HG03460 (cell line): ENCODE measurements around the gene CCR3.

ENCODE experiments used
- ATAC-seq: cut with Tn5 transposase; IDR thresholded peaks from one replicate; pipeline ENCODE4 v1.9.1; 2021; ENCODE audit not compliant: unreplicated experiment

CCR3 gene

DNA sequence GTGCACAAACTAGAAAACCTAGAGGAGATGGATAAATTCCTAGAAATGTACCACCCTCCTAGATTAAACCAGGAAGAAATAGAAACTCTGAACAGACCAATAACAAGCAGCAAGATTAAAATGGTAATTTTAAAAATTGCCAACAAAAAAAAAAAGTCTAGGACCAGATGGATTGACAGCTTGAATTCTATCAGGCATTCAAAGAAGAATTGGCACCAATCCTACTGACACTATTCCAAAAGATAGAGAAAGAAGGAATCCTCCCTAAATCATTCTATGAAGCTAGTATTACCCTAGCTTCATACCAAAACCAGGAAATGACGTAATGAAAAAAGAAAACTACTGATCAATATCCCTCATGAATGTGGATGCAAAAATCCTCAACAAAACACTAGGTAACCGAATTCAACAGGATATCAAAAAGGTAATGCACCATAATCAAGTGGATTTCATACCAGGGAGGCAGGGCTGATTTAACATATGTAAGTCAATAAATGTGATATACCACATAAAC, 24.0 kb upstream of the CCR3 start:
- ATAC-seq: no peak

DNA sequence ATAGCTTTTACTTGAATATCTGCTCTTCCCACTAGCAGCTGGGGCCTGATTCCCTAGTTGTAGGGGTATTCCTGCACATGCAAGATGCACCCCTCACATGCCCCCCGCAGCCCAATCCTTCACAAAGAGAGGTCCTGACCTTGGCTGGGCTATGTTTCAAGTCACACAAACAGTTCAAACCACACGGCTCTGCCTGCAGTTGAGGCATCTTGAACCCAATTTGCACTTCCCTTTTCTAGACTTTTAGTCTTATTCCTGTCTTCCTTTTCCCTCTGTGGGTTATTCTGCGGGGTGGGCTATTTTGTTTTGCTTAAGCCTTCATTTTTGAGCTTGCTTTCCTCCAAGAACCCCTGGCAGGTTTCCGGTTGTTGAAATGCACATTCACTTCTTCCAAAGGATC, 20.9 kb upstream of the CCR3 start:
- ATAC-seq: no peak

DNA sequence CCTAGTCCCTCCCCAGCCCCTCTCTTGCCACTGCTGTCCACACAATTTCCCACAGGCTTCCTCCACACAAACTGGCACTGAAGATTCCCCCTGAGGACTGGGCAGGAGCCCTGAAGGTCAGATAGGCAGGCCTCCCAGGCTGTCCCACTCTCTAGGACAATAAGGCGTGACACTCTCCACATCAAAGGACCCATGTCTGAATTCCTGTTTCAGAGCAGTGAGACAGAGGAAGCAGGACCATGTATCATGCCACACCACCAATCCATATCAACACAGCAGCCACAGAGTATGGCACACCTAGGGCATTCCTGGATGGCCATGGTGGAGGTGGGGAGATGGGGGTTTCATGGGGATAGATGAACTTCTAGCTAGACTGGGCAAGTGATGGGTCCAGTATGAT, 20.3 kb upstream of the CCR3 start:
- ATAC-seq: no peak

DNA sequence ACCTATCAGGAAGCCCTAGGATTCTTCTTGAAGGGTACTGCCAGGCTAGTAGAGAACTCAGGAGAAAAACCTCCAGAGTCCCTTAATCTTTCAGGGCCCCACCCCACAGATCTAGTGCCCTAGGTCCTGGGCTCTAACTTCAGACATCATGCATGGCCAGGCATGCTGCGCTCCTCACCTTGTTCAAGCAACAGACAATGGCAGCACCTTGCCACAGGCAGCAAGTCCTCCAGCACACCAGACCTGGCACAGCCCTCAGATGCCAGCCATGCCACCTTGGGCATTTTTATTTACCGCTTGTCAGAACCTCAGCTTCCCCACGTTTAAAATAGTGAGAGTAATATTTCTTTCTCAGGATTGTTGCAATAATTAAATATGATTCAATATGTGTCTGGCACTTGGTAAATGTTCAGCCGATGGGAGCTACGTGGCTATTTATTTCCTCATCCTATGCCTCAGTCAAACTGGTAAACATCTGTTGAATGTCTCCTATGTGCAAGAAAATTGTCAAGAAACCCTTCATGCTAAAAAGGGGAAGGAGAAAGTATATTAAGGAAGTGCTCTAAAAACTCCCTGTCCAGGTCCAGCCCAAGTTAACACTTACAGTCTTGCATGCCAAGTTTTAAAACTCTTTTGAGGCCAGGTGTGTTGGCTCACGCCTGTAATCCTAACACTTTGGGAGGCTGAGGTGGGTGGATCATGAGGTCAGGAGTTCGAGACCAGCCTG, 19.7 kb upstream of the CCR3 start:
- no peak for ATAC-seq

DNA sequence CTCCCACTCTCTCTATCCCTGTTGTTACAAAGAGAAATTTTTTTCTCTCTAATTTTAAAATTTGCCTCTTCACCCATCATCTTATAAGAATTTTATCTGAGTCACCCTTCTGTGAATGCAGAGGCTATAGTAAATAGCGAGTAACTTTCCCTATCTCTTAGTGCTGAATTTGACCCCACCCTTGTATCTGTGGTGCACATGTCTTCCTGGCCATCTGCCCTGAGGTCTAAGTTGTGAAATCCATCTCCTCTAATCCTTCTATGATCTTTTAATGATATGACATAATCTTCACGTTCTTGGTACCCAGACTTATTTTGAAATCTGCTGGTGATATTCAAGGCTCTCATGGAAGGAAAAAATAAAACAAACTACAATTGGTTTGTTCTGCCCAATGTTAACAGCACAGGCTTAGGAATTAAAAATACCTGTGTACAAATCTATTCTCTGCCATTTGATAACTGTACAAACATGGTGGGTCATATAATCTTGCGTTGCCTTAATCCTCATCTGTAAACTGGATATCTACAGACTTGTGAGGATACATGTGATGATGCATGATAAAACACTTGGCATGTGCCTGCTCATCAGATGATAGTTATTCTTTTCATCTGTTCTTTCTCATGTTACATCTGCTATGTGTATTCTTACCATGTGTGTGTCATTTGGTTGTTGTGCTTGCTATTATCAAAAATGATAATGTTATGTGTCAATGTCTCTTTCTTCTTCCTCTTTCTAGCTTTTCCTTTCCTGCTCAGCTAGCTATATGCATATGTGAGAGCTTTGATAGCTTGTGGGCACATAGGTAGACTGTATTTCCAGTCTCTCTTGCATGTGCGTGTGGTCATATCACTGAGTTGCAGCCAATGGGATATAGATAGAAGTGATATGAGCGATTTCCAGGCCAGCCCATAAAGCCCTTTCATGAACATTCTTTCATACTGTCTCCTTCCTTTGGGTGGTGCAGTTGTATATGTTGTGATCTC, 13.7 kb upstream of the CCR3 start:
- ATAC-seq: no peak

DNA sequence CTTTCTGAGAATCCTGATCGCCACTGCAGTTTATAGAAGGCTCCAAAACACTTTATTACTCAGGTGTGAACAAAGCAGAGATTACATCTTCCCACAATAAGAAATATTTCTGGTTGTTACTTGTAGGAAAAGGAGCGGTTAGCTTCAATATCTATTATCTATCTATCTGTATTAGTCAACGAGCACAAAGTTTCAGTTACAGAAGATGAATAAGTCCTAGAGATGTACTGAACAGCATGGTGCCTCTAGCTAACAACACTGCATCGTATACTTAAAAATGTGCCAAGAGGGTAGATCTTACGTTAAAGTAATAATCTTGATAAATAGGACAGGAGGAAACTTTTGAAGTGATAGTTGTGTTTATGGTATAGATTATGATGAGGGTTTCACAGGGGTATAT, 10.9 kb upstream of the CCR3 start:
- ATAC-seq: no peak

DNA sequence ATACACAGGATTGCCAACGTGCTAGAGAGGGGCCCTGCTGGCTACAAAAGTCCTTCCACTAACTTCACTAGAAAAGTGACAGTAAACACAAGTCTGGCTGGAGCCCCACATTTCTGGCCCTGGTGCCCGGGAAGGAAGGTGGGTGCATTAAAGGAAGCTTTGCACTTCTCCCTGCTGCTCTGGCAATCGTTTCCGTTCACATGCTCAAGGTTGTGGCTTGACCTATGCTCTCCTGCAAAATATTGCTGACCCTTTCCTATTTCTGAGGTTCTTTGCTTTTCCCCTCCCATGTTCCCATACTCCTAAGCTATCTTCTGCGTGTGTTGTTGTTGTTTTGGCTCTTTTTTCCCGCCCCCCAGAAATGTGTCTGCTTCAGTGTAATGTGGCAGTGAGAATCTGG, 9.1 kb upstream of the CCR3 start:
- no peak for ATAC-seq

DNA sequence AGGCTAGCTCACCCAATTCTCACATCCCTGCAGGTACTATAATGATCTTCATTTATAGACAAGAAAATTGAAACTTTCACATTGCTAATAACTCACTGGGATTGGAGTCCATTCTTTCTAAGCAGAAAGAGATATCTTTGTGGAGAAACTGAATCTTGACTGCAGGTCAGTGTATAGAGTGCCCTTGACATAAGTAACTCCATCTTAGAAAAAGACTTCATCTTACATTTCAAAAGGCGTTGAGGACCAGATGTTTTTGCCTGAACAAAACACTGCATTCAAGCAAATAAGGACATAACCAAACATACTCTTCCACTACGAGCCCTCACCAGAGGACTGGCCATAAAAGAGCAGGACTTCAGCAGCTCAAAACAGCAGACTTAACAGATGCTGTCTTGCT, 6.8 kb upstream of the CCR3 start:
- no peak for ATAC-seq

DNA sequence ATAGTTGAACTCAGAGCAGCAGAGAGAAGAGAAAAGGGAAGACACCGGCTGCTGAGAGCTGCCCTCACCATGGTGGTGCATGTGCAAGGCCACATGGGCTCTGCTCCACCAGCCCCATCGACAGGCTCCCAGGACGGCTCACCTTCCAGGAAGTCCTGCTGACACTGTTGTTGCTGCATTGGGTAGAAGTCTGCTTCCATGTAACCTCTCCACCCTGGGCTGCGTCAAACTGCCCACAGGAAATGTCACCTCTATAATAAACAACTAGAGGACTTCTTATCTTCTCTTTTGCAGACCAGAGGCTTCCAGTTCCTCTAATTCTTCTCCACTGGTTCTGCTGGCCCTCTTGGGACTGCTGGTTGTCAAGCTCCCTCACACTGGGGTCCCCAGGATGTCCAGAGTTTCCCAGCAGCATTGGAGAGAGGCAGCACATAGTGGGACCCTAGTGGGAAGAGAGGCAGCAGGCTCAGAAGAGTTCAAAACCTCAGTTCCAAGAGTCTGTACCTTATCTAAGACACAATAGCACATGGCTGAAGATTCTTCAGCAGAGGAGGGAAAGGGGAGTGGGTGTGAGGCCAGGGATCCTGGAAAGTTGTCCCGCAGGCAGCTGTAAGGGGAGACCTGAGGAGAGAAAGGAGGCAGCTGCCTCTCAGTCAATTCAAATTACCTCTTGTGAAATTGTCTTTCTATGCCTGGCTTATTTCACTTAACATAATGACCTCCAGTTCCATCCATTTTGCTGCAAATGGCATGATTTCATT, 5.8 kb upstream of the CCR3 start:
- no peak for ATAC-seq

DNA sequence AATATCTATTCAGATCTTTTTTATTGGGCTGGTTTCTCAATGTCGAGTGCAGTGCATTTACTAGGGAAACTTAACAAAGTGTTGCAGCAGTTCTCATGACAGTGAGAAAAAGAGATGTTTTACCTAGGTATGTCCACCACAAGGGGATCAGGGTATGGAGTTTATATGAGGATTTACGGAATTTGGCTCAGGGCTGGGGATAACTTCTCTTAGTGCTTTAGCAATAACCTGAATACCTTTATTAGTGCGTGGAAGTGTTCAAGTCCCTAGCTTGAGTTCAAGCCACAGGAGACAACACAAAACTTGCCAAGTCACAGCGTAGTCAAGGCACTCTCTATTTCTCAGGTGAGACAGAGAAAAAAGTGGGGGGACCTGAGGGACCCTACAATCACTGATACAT, 3.9 kb upstream of the CCR3 start:
- ATAC-seq: no peak

DNA sequence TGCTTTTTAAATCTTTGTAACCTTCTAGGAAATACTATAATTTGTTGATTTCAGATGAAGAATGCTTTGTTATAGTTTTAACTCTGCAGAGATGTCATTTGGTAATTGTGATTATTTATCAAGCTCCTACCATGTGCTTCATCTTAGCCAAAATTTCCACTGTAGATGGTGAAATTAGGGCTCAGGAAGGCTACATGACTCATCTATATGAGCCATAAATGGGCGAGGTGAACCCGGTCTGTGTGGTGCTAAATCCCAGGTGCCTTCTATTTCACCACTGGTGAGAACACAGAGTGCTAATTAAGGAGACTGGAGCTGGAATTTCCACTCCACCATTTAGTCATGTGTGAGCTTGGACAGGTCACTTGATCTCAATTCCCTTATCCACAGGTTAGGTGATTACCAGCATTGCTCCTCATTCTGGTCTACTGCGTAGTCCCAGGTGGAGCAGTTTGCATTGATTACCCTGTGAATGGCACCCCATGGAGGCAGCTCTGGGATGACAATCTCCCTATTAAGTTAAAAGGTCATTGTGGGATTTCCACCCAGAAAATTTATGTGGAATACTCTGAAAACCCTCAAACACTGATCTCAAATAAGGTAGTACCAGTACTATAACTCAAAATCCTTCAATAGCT, 2.8 kb upstream of the CCR3 start:
- no peak for ATAC-seq

DNA sequence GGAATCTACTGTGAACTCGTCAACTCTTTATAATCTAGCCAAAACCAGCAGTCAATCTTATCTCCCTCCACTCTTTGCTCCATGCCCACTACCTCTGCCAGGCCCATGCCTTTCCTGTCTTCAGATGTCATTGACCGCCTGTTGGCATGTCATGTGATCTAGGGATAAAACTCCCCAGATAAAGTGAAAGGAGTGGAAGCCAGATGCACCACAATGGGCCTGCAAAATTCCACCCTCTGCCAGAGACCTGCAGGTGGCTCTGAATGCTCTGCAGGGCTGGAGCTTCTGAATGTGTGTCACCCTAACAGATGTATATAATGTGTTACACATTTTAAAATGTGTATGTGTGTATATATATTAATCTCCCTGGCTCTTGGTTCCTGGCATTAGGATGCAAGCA, 2.3 kb upstream of the CCR3 start:
- ATAC-seq: no peak

DNA sequence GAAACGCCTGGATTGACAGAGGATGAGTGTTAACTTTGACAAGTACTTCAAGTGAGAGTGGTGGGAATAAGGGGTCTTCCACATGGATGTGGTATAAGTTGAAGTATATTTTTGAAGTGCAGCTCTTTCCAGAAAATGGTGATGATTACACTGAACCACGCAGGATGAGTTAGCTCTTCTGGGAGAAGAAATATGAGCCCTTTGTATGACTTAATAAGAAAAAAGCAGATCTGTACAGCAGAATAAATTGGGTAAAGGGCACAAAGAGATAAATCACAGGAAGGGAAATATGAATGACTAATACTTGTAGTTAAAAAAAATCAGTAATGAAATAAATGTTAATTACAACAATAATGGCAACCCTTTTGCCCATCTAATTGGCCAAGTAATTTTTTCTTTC, 1.3 kb downstream of the CCR3 start:
- ATAC-seq: no peak

DNA sequence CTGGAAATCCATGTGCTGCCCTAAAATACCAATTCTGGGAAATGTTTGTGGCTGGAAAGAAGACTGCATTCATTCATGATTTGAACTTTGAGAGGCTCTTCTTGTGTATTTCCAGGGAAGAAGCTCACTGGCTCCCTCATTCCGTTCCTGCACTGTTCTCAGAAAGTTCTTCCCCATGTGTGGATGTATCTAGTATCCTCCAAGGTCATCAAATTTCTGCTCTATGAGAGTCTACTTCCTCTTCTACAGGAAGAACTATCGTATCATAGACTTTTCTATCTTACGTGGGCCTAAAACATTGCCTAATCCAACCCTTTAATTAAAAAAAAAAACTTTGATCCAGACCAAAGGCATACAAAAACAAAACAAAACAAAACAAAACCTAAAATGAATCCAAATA, 2.9 kb downstream of the CCR3 start:
- no peak for ATAC-seq

DNA sequence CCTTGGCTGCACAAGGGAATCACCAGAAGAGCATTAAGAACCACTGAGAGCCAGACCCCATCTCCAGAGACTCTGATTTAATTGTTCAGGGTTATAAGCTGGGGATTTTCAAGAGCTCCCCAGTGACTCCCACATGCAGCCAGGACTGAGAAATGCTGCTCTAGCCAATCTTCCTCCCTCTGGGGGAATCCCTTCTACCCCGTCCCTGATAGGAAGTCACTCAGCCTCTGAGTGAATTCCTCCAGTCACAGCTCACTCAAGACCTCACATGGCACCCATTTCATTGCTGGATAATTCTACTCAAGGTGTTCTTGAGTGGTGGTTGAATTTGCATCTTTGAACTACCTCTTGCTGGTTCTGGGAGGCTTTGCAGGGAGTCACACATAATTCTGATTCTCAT, 10.7 kb downstream of the CCR3 start:
- no peak for ATAC-seq

DNA sequence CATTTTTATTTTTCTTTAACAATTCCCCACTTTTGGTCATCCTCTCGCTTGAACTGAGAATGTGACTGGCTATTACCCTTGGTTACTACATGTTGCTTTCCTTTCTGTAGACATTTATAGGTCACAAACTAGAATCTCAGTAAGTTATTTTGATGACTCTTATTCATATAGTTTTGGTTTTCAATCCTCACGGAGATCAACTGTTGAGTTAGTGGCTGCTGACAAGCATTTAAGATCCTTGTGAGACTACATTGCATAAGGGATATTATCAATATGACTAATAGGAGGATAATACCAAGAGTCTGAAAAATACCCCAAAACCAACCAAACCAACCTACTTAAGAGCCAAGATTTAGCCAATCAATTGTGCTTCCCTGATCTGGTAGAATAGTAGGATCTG, 16.3 kb downstream of the CCR3 start:
- no peak for ATAC-seq

DNA sequence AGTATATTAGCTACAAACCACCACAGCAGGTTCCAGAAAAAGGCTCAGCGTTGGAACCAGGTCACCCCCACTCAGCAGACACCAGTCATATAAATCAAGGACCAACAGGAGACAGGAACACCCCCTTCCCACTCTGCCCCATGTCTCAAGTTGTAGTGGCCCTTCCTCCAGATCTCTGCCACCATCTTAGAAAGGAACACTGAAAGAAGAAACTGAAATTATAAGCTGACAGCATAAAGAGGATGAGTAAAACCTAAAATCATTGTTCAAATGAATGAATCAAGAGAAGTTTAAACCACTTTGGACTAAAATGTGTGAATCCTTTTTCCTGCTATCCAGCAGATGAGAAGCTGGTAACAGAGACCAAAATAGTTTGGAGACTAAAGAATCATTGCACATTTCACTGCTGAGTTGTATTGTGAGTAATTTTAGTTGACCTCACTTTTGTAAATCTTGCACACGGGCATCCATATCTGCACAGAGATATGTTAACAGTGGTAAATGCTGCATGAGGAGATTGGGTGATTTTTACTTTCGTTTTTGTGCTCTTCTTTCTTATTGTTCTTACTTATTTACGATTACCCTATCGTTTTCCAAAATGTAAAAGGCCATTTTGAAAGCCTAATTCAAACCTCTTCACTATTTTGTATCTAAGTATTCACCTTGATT, 19.8 kb downstream of the CCR3 start:
- ATAC-seq: no peak

DNA sequence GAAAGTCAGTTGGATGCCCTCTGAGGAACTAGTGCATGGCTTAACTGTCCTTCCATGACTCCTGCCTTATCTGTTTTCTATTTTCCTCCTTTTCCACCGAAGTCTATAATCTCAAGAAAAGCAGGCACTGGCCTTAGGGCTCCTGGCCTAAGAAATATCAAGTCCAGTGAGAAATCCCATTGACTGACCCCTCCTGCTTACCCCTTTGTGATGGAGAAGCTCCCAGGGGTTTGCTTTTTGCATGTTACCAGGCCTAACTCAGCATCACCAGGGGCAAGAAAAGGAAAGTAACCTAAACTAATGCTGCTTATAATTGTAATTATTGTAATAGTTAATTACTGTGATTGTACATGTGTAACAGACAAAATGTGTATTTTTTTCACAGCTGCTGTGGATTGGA, 21.7 kb downstream of the CCR3 start:
- ATAC-seq: no peak

DNA sequence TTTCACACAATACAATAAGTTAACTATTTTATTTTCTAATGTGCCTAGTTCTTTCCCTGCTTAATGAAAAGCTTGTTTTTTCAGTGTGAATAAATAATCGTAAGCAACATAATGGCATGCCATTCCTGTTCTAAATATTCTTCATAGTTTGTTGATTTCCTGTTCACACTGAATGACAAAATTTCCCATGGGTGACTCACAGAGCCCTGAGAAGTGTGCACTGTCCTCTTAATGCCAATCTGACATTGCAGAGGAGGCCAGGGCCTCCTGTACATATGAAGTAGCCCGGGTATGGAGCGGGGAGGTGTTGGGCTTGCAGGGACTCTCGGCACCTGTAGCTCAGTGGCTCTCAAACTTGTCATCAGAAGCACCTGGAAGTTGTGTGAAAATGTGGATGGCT, 24.3 kb downstream of the CCR3 start:
- ATAC-seq: no peak

DNA sequence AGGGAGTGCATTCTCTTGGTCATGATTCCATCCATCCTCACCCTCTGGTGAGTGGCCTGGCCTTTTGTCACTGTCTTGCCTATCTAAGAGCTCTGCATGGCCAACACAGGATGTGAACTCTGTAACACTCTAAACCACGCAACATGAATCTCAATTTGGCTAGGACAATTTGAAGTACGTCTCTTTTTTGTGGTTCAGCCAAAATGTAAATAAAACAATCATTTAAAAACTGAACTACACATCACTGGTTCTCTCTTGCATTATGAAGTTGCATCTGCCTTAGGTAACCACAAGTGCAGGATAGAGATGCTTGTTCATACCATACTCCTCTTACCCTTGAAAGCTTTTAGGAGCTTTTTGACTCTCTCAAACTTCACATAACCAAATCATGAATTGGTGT, 27.3 kb downstream of the CCR3 start:
- ATAC-seq: no peak
